Neural cell (in vitro differentiated cells): ENCODE results near the gene SMC3.

Source experiments
- POLR2AphosphoS5 ChIP-seq: IDR thresholded peaks from 2 replicates; pipeline ENCODE4 v1.6.1; 2012
- TF ChIP-seq, protein P1 (sequence below): fragments of 450-650 bp; IDR thresholded peaks from 2 replicates; pipeline ENCODE4 v1.5.1; 2014; ENCODE audit warnings: antibody characterized with exemption, mild to moderate bottlenecking, moderate library complexity; ENCODE audit not compliant: poor library complexity, severe bottlenecking
- TF ChIP-seq, protein P2 (sequence below): IDR thresholded peaks from 2 replicates; pipeline ENCODE4 v1.6.1; 2012; ENCODE audit warnings: borderline replicate concordance

DNA sequence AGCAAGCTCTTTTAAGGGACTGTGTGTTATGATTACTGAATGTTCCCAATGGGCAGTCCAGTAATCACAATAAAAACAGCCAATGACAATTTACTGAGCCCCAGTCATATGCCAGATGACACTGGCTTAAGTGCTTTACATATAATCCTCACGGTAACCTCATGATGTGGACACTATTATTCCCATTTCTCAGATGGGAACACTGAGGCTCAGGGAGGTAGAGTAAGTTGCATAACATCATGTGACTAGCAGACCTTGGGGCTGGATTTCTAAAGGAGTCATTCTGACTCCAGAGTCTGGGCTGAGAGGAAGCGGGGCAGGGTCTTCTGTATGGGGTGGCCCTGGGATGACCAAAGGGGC is 69.1 kb downstream of the SMC3 start:
- TF ChIP-seq, protein P1, sequence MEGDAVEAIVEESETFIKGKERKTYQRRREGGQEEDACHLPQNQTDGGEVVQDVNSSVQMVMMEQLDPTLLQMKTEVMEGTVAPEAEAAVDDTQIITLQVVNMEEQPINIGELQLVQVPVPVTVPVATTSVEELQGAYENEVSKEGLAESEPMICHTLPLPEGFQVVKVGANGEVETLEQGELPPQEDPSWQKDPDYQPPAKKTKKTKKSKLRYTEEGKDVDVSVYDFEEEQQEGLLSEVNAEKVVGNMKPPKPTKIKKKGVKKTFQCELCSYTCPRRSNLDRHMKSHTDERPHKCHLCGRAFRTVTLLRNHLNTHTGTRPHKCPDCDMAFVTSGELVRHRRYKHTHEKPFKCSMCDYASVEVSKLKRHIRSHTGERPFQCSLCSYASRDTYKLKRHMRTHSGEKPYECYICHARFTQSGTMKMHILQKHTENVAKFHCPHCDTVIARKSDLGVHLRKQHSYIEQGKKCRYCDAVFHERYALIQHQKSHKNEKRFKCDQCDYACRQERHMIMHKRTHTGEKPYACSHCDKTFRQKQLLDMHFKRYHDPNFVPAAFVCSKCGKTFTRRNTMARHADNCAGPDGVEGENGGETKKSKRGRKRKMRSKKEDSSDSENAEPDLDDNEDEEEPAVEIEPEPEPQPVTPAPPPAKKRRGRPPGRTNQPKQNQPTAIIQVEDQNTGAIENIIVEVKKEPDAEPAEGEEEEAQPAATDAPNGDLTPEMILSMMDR = no peak
- no peak for TF ChIP-seq POLR2AphosphoS5
- TF ChIP-seq, protein P2, sequence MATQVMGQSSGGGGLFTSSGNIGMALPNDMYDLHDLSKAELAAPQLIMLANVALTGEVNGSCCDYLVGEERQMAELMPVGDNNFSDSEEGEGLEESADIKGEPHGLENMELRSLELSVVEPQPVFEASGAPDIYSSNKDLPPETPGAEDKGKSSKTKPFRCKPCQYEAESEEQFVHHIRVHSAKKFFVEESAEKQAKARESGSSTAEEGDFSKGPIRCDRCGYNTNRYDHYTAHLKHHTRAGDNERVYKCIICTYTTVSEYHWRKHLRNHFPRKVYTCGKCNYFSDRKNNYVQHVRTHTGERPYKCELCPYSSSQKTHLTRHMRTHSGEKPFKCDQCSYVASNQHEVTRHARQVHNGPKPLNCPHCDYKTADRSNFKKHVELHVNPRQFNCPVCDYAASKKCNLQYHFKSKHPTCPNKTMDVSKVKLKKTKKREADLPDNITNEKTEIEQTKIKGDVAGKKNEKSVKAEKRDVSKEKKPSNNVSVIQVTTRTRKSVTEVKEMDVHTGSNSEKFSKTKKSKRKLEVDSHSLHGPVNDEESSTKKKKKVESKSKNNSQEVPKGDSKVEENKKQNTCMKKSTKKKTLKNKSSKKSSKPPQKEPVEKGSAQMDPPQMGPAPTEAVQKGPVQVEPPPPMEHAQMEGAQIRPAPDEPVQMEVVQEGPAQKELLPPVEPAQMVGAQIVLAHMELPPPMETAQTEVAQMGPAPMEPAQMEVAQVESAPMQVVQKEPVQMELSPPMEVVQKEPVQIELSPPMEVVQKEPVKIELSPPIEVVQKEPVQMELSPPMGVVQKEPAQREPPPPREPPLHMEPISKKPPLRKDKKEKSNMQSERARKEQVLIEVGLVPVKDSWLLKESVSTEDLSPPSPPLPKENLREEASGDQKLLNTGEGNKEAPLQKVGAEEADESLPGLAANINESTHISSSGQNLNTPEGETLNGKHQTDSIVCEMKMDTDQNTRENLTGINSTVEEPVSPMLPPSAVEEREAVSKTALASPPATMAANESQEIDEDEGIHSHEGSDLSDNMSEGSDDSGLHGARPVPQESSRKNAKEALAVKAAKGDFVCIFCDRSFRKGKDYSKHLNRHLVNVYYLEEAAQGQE = no peak
